Mesothelial cell of epicardium (in vitro differentiated cells): ENCODE results near the gene NUMB. TPM values are rescaled to one million over a fixed set of nuclear protein-coding genes. Genes with fewer than 3 reads are reported as not detected.

Source experiments
- DNase-seq, 2 experiments: peaks; one replicate each; pipeline ENCODE4 v3.0.0; 2021; ENCODE audit warnings: low spot score in 2 of 2; ENCODE audit not compliant: unreplicated experiment in 2 of 2
- H3K27ac Mint-ChIP-seq: 2 replicates; pipeline ENCODE4 v1.8.0; 2021; ENCODE audit warnings: mixed read lengths
- H3K27me3 Mint-ChIP-seq: 2 replicates; pipeline ENCODE4 v1.8.0; 2021; ENCODE audit warnings: low read depth, mixed read lengths
- H3K36me3 Mint-ChIP-seq: 2 replicates; pipeline ENCODE4 v1.8.0; 2021; ENCODE audit warnings: mixed read lengths
- H3K4me1 Mint-ChIP-seq: 2 replicates; pipeline ENCODE4 v1.8.0; 2021; ENCODE audit warnings: mixed read lengths
- H3K4me3 Mint-ChIP-seq: 2 replicates; pipeline ENCODE4 v1.8.0; 2021; ENCODE audit warnings: mild to moderate bottlenecking, moderate library complexity, mixed read lengths
- H3K9me3 Mint-ChIP-seq: 2 replicates; pipeline ENCODE4 v1.8.0; 2021; ENCODE audit warnings: mixed read lengths
- total RNA-seq: library from RNA; stranded (reverse); gene quantifications from 3 replicates; pipeline ENCODE4 v1.2.1, GENCODE V29; 2021
- TF ChIP-seq, protein P1 (sequence below): fragments of 200-600 bp; sonication (generic); IDR thresholded peaks from one replicate; pipeline ENCODE4 v1.5.0; 2021; ENCODE audit warnings: antibody characterized with exemption; ENCODE audit not compliant: unreplicated experiment

The NUMB gene
- total RNA-seq, 1 donor from 2014 or later = 88.0 TPM

- no peak for DNase-seq
- H3K4me1 Mint-ChIP-seq = peaks cover 31% of the 10 kb centered on the region
- H3K27me3 Mint-ChIP-seq = peaks cover 27% of the 10 kb centered on the region
- TF ChIP-seq, protein P1, sequence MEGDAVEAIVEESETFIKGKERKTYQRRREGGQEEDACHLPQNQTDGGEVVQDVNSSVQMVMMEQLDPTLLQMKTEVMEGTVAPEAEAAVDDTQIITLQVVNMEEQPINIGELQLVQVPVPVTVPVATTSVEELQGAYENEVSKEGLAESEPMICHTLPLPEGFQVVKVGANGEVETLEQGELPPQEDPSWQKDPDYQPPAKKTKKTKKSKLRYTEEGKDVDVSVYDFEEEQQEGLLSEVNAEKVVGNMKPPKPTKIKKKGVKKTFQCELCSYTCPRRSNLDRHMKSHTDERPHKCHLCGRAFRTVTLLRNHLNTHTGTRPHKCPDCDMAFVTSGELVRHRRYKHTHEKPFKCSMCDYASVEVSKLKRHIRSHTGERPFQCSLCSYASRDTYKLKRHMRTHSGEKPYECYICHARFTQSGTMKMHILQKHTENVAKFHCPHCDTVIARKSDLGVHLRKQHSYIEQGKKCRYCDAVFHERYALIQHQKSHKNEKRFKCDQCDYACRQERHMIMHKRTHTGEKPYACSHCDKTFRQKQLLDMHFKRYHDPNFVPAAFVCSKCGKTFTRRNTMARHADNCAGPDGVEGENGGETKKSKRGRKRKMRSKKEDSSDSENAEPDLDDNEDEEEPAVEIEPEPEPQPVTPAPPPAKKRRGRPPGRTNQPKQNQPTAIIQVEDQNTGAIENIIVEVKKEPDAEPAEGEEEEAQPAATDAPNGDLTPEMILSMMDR = no peak
- H3K9me3 Mint-ChIP-seq = no peaks in the 10 kb centered on the region
- H3K27ac Mint-ChIP-seq = no peak overlapping the region
- H3K36me3 Mint-ChIP-seq = peaks cover 7% of the 10 kb centered on the region
- no peak overlapping the region for H3K4me3 Mint-ChIP-seq
Observed at GRCh38 chr14:73230051-73230450, 228.3 kb downstream of the NUMB start.

- H3K36me3 Mint-ChIP-seq = peaks cover 7% of the 10 kb centered on the region
- H3K9me3 Mint-ChIP-seq = no peaks in the 10 kb centered on the region
- H3K27me3 Mint-ChIP-seq = peaks cover 7% of the 10 kb centered on the region
- TF ChIP-seq, protein P1 = no peak
- H3K4me3 Mint-ChIP-seq = no peak overlapping the region
- H3K4me1 Mint-ChIP-seq = peaks cover 24% of the 10 kb centered on the region
- H3K27ac Mint-ChIP-seq = peak overlapping the region; percentile 77
- DNase-seq = no peak
Observed at GRCh38 chr14:73227812-73228781, 230.2 kb downstream of the NUMB start.

GRCh38 chr14:73225496-73225895 is 232.8 kb downstream of the NUMB start:
- DNase-seq = no peak
- TF ChIP-seq, protein P1 = no peak
- Mint-ChIP-seq H3K27me3 (no peaks in the 10 kb centered on the region), H3K36me3 (peaks cover 17% of the 10 kb centered on the region), H3K27ac (no peak overlapping the region), H3K9me3 (no peaks in the 10 kb centered on the region), H3K4me1 (peaks cover 12% of the 10 kb centered on the region), H3K4me3 (no peak overlapping the region)

Other genes with a start within 250 kb of the NUMB start
- 10.6 to 10.9 TPM (median 10.6 TPM) in 3 replicates for gene PAPLN, start 221.0 kb downstream of the NUMB start, total RNA-seq
- 12.4 to 12.6 TPM (median 12.6 TPM) in 3 replicates for gene RIOX1, start 32.4 kb upstream of the NUMB start, total RNA-seq
- gene ACOT1, start 78.6 kb upstream of the NUMB start, total RNA-seq = 6.0 to 7.4 TPM (median 7.2 TPM) in 3 replicates
- 1.0 to 2.0 TPM (median 1.2 TPM) in 3 replicates for gene HEATR4, start 100.4 kb upstream of the NUMB start, total RNA-seq
- gene ACOT2, start 110.7 kb upstream of the NUMB start, total RNA-seq = 25.0 to 26.4 TPM (median 25.6 TPM) in 3 replicates
- 1.4 to 1.6 TPM (median 1.5 TPM) in 3 replicates for gene ACOT4, start 133.3 kb upstream of the NUMB start, total RNA-seq
- gene ACOT6, start 154.0 kb upstream of the NUMB start, total RNA-seq = not detected in 3 replicates
- 13.3 to 13.8 TPM (median 13.4 TPM) in 3 replicates for gene DNAL1, start 186.4 kb upstream of the NUMB start, total RNA-seq